ENCODE results near the gene PPP1R11. TPM values are rescaled to one million over a fixed set of nuclear protein-coding genes. Genes with fewer than 3 reads are reported as not detected.
A peak's percentile ranks its signal among the peaks of the same experiment; 100 is the strongest.
"Not testable (repeated sequence)": the region's sequence is repeated elsewhere in the genome, so short reads cannot be mapped to it uniquely, and the experiment has no call there.

The PPP1R11 gene
- total RNA-seq, 1 experiment from 2014 or later = 60.1 TPM

DNA sequence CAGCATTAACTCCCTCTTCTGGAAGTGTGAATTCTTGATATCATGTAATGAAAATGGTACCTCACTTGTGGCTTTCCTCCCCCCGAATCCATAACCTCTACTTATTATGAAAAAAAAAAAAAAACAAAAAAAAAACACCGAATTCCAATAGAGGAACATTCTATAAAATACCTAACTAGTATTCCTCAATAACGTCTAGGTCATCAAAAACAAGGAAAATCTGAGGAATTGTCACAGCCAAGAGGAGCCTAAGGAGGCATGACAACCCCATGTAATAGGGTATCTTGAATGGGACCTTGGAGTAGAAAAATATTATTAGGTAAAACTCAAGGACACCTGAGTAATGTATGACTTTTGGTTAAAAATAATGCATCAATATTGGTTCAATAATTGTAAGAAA is 44.8 kb upstream of the PPP1R11 start:
- Mint-ChIP-seq H3K27ac (ENCODE audit: low read depth, unreplicated experiment) (no peak overlapping the region), H3K4me1 (ENCODE audit: insufficient read depth, unreplicated experiment) (no peaks in the 10 kb centered on the region), H3K36me3 (ENCODE audit: insufficient read depth, unreplicated experiment) (no peaks in the 10 kb centered on the region), H3K27me3 (ENCODE audit: insufficient read depth, unreplicated experiment) (no peaks in the 10 kb centered on the region), H3K9me3 (ENCODE audit: unreplicated experiment) (no peaks in the 10 kb centered on the region), H3K4me3 (ENCODE audit: unreplicated experiment) (no peak overlapping the region)
- TF ChIP-seq, protein P1, sequence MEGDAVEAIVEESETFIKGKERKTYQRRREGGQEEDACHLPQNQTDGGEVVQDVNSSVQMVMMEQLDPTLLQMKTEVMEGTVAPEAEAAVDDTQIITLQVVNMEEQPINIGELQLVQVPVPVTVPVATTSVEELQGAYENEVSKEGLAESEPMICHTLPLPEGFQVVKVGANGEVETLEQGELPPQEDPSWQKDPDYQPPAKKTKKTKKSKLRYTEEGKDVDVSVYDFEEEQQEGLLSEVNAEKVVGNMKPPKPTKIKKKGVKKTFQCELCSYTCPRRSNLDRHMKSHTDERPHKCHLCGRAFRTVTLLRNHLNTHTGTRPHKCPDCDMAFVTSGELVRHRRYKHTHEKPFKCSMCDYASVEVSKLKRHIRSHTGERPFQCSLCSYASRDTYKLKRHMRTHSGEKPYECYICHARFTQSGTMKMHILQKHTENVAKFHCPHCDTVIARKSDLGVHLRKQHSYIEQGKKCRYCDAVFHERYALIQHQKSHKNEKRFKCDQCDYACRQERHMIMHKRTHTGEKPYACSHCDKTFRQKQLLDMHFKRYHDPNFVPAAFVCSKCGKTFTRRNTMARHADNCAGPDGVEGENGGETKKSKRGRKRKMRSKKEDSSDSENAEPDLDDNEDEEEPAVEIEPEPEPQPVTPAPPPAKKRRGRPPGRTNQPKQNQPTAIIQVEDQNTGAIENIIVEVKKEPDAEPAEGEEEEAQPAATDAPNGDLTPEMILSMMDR (IDR thresholded peaks at IDR 0.05; ENCODE audit: unreplicated experiment) = no peak
- no peak for DNase-seq (ENCODE audit: unreplicated experiment)
- CTCF ChIA-PET = no interaction called here
- intact Hi-C loops (cut with micrococcal nuclease) = no loop called here
- POLR2A ChIA-PET = no interaction called here
- BruUV-seq (replicated peaks) = no TSS peak

DNA sequence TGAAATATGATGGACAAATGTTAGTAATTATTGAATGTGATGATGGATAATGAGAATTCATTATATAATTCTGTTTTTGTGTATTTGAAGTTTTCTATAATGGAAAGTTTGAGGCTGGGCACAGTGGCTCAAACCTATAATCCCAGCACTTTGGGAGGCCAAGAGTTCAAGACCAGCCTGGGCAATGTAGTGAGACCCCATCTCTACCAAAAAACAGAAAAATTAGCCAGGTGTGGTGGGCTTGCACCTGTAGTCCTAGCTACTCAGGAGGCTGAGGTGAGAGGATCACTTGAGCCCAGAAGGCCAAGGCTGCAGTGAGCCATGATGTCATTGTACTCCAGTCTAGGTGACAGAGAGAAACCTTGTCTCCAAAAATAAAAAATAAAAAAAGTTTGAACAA is 44.3 kb upstream of the PPP1R11 start:
- CTCF ChIA-PET = interaction anchor here (1.3 to 2.9 kb wide), 2 partner anchors 14 to 81 kb away, joined by 6 to 11 read pairs; no protein-coding TSS in a partner anchor
- H3K4me1 Mint-ChIP-seq (ENCODE audit: insufficient read depth, unreplicated experiment); H3K27me3 Mint-ChIP-seq (ENCODE audit: insufficient read depth, unreplicated experiment); H3K4me3 Mint-ChIP-seq (ENCODE audit: unreplicated experiment); H3K9me3 Mint-ChIP-seq (ENCODE audit: unreplicated experiment); H3K36me3 Mint-ChIP-seq (ENCODE audit: insufficient read depth, unreplicated experiment); intact Hi-C loops (cut with micrococcal nuclease); H3K27ac Mint-ChIP-seq (ENCODE audit: low read depth, unreplicated experiment); BruUV-seq (replicated peaks); DNase-seq (ENCODE audit: unreplicated experiment); POLR2A ChIA-PET: not testable (repeated sequence)

DNA sequence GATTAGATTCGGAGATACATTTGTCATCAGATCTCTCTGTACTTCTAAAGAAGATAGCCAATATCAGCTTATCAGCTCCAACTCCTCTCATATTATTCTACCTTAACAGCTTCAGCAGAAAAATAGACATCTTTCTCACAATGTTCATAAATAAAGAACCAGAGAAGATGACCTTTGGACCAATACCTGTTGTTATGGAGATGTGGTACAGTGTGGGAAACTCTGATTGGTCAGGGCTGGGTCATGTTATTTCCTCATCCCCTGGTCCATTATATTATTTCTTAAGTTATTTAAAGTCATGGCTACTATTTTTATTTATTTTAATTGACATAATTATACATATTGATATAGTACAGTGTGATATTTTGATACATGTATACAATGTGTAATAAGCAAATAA is 41.8 kb upstream of the PPP1R11 start:
- no peaks in the 10 kb centered on the region for H3K4me1 Mint-ChIP-seq (ENCODE audit: insufficient read depth, unreplicated experiment)
- no peak overlapping the region for H3K4me3 Mint-ChIP-seq (ENCODE audit: unreplicated experiment)
- CTCF ChIA-PET = interaction anchor here (1.3 to 2.9 kb wide), 4 partner anchors 9 to 106 kb away, joined by 4 to 11 read pairs (median 6); no protein-coding TSS in a partner anchor
- TF ChIP-seq, protein P1 (IDR thresholded peaks at IDR 0.05; ENCODE audit: unreplicated experiment) = no peak
- intact Hi-C loops (cut with micrococcal nuclease) = no loop called here
- no peaks in the 10 kb centered on the region for H3K36me3 Mint-ChIP-seq (ENCODE audit: insufficient read depth, unreplicated experiment)
- no peaks in the 10 kb centered on the region for H3K9me3 Mint-ChIP-seq (ENCODE audit: unreplicated experiment)
- POLR2A ChIA-PET = interaction anchor here (1.1 kb wide), 1 partner anchor 8 kb away, joined by 3 read pairs; no protein-coding TSS in a partner anchor
- no peak overlapping the region for H3K27ac Mint-ChIP-seq (ENCODE audit: low read depth, unreplicated experiment)
- no TSS peak for BruUV-seq (replicated peaks)
- H3K27me3 Mint-ChIP-seq (ENCODE audit: insufficient read depth, unreplicated experiment) = no peaks in the 10 kb centered on the region
- DNase-seq (ENCODE audit: unreplicated experiment) = no peak

DNA sequence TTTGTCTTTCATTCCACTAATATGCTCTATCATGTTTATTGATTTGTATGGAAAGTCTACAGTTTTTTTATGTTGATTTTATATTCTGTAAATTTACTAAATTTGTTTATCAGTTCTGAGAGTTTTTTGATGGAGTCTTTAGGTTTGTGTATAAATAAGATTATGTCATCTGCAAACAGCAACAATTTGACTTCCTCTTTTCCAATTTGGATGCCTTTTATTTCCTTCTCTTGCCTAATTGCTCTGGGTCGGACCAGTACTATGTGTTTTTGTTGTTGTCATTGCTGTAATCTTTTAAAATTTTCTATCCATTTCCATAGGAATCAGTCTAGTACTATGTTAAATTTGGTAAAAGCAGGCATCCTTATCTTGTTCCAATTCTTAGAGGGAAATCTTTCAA is 37.4 kb upstream of the PPP1R11 start:
- DNase-seq (ENCODE audit: unreplicated experiment) = no peak
- no peak overlapping the region for H3K4me3 Mint-ChIP-seq (ENCODE audit: unreplicated experiment)
- ChIA-PET CTCF (no interaction called here), POLR2A (no interaction called here)
- intact Hi-C loops (cut with micrococcal nuclease) = no loop called here
- no peak overlapping the region for H3K27ac Mint-ChIP-seq (ENCODE audit: low read depth, unreplicated experiment)
- peaks cover 10% of the 10 kb centered on the region for H3K36me3 Mint-ChIP-seq (ENCODE audit: insufficient read depth, unreplicated experiment)
- no peaks in the 10 kb centered on the region for H3K9me3 Mint-ChIP-seq (ENCODE audit: unreplicated experiment)
- TF ChIP-seq, protein P1 (IDR thresholded peaks at IDR 0.05; ENCODE audit: unreplicated experiment) = no peak
- BruUV-seq (replicated peaks) = no TSS peak
- H3K27me3 Mint-ChIP-seq (ENCODE audit: insufficient read depth, unreplicated experiment) = no peaks in the 10 kb centered on the region
- H3K4me1 Mint-ChIP-seq (ENCODE audit: insufficient read depth, unreplicated experiment) = peaks cover 14% of the 10 kb centered on the region

DNA sequence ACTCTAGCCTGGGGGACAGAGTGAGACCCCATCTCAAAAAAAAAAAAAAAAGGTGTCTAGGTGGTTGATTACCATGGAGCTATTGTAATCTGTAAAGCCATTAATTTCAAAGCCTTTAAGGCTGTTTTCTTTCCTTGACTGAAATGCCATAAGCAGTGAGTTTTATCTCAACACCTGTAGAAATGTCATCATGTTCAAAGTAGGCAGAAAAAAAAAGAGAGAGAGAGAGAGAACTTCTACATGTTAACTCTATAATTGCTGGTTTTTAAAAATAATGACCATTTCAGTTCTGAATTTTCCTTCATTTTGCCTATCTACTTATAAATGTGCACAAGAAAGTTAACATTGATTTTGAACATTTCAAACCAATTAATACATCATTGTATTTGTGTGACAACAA is 35.6 kb upstream of the PPP1R11 start:
- CTCF ChIA-PET = interaction anchor here (0.6 to 1.8 kb wide), 3 partner anchors 49 to 593 kb away, joined by 3 to 11 read pairs (median 3); no protein-coding TSS in a partner anchor
- intact Hi-C loops (cut with micrococcal nuclease) = no loop called here
- Mint-ChIP-seq H3K36me3 (ENCODE audit: insufficient read depth, unreplicated experiment) (peaks cover 15% of the 10 kb centered on the region), H3K27me3 (ENCODE audit: insufficient read depth, unreplicated experiment) (no peaks in the 10 kb centered on the region), H3K27ac (ENCODE audit: low read depth, unreplicated experiment) (no peak overlapping the region), H3K4me3 (ENCODE audit: unreplicated experiment) (no peak overlapping the region), H3K4me1 (ENCODE audit: insufficient read depth, unreplicated experiment) (peaks cover 19% of the 10 kb centered on the region), H3K9me3 (ENCODE audit: unreplicated experiment) (no peaks in the 10 kb centered on the region)
- DNase-seq (ENCODE audit: unreplicated experiment) = no peak
- POLR2A ChIA-PET = interaction anchor here (0.7 to 2.3 kb wide), 2 partner anchors 23 to 30 kb away, joined by 4 to 8 read pairs; partner anchors contain the start of gene POLR1H
- no TSS peak for BruUV-seq (replicated peaks)
- TF ChIP-seq, protein P1 (IDR thresholded peaks at IDR 0.05; ENCODE audit: unreplicated experiment) = no peak

DNA sequence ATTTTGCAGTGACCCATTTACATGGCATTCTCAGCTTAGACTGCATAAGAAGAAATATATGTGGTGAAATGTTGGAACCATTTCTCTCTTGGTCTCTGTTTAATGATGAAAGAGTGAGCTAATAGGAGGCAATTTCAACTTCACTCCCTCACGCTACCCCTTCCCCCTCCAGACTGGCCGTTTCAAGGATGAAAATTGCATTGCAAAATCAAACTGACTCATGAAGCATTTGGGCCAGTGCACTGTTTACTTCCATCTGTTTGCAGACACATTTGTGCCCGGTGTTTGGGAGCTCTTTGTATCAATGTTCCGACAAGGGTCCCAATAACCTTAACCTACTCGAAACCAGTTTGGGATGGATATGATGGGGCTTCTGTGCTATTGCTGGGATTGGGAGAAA is 33.6 kb upstream of the PPP1R11 start:
- Mint-ChIP-seq H3K4me1 (ENCODE audit: insufficient read depth, unreplicated experiment) (peaks cover 23% of the 10 kb centered on the region), H3K36me3 (ENCODE audit: insufficient read depth, unreplicated experiment) (peaks cover 15% of the 10 kb centered on the region), H3K27ac (ENCODE audit: low read depth, unreplicated experiment) (peak overlapping the region; percentile 12), H3K4me3 (ENCODE audit: unreplicated experiment) (peak overlapping the region; percentile 4)
- intact Hi-C loops (cut with micrococcal nuclease); H3K9me3 Mint-ChIP-seq (ENCODE audit: unreplicated experiment); BruUV-seq (replicated peaks); CTCF ChIA-PET; H3K27me3 Mint-ChIP-seq (ENCODE audit: insufficient read depth, unreplicated experiment): not testable (repeated sequence)
- POLR2A ChIA-PET = interaction anchor here (1.2 to 2.3 kb wide), 3 partner anchors 9 to 28 kb away, joined by 3 to 8 read pairs (median 3); partner anchors contain the start of gene POLR1H
- peak; percentile 71 for DNase-seq (ENCODE audit: unreplicated experiment)
